Measurements from ENCODE around the gene B3GNT7. TPM values are rescaled to one million over a fixed set of nuclear protein-coding genes. Genes with fewer than 3 reads are reported as not detected.

Gene B3GNT7
- total and polyA plus RNA-seq, 4 donors: 0.74 to 1.7 (median 1.0) TPM

DNA sequence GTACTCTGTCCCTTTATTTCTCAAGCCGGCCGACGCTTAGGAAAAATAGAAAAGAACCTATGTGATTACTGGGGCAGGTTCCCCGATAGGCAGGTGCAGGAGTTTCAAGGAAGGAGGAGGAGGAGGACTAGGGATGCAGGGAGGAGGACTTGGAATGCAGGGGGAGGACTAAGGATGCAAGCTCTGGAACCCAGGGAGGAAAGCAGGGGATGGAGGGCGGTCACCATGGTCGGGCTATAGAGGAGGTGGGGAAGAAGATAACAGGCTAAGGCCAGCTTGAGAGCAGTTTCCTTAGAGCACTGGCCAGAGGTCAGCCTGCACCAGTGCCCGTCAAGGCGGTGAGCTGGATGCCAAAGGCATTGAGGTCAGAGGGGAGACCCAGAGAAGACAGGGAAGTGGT is 18.7 kb upstream of the B3GNT7 start:
- H3K4me3 ChIP-seq (ENCODE audit: low read depth in 1 of 3, low read length in 3 of 3): no peak overlapping the region
- H3K4me1 ChIP-seq (ENCODE audit: control insufficient read depth in 4 of 4, insufficient read depth in 4 of 4, low read length in 3 of 4): no peaks in the 10 kb centered on the region
- WGBS: 62% methylated on average over 8 of the region's 8 CpGs
- no peak for DNase-seq (ENCODE audit: low spot score)
- no peaks in the 10 kb centered on the region for H3K9me3 ChIP-seq (ENCODE audit: control insufficient read depth in 4 of 4, low read length in 3 of 4)
- no peaks in the 10 kb centered on the region for H3K36me3 ChIP-seq (ENCODE audit: control insufficient read depth in 4 of 4, insufficient read depth in 3 of 4, low read depth in 1 of 4, low read length in 3 of 4)
- H3K9ac ChIP-seq (ENCODE audit: low read depth in 1 of 2, low read length in 2 of 2): no peak overlapping the region
- TF ChIP-seq FOXA1 (IDR thresholded peaks at IDR 0.05) (no peak), RAD21 (IDR thresholded peaks at IDR 0.05) (no peak), RXRA (IDR thresholded peaks at IDR 0.05) (no peak), GABPA (IDR thresholded peaks at IDR 0.05 in 1 of 2, conservative IDR thresholded peaks at IDR 0.05 in 1 of 2) (no peak), SP1 (IDR thresholded peaks at IDR 0.05) (no peak), JUND (IDR thresholded peaks at IDR 0.05) (no peak), FOXA2 (IDR thresholded peaks at IDR 0.05) (no peak), HNF4G (IDR thresholded peaks at IDR 0.05) (no peak), TAF1 (conservative IDR thresholded peaks at IDR 0.05) (no peak), HNF4A (conservative IDR thresholded peaks at IDR 0.05) (no peak), NR2F2 (IDR thresholded peaks at IDR 0.05) (no peak), EGR1 (IDR thresholded peaks at IDR 0.05; ENCODE audit: low read depth in 2 of 2) (no peak)
- TF ChIP-seq, protein P1, sequence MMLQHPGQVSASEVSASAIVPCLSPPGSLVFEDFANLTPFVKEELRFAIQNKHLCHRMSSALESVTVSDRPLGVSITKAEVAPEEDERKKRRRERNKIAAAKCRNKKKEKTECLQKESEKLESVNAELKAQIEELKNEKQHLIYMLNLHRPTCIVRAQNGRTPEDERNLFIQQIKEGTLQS (IDR thresholded peaks at IDR 0.05): no peak
- TF ChIP-seq, protein P2, sequence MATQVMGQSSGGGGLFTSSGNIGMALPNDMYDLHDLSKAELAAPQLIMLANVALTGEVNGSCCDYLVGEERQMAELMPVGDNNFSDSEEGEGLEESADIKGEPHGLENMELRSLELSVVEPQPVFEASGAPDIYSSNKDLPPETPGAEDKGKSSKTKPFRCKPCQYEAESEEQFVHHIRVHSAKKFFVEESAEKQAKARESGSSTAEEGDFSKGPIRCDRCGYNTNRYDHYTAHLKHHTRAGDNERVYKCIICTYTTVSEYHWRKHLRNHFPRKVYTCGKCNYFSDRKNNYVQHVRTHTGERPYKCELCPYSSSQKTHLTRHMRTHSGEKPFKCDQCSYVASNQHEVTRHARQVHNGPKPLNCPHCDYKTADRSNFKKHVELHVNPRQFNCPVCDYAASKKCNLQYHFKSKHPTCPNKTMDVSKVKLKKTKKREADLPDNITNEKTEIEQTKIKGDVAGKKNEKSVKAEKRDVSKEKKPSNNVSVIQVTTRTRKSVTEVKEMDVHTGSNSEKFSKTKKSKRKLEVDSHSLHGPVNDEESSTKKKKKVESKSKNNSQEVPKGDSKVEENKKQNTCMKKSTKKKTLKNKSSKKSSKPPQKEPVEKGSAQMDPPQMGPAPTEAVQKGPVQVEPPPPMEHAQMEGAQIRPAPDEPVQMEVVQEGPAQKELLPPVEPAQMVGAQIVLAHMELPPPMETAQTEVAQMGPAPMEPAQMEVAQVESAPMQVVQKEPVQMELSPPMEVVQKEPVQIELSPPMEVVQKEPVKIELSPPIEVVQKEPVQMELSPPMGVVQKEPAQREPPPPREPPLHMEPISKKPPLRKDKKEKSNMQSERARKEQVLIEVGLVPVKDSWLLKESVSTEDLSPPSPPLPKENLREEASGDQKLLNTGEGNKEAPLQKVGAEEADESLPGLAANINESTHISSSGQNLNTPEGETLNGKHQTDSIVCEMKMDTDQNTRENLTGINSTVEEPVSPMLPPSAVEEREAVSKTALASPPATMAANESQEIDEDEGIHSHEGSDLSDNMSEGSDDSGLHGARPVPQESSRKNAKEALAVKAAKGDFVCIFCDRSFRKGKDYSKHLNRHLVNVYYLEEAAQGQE (IDR thresholded peaks at IDR 0.05): no peak
- TF ChIP-seq, protein P3, sequence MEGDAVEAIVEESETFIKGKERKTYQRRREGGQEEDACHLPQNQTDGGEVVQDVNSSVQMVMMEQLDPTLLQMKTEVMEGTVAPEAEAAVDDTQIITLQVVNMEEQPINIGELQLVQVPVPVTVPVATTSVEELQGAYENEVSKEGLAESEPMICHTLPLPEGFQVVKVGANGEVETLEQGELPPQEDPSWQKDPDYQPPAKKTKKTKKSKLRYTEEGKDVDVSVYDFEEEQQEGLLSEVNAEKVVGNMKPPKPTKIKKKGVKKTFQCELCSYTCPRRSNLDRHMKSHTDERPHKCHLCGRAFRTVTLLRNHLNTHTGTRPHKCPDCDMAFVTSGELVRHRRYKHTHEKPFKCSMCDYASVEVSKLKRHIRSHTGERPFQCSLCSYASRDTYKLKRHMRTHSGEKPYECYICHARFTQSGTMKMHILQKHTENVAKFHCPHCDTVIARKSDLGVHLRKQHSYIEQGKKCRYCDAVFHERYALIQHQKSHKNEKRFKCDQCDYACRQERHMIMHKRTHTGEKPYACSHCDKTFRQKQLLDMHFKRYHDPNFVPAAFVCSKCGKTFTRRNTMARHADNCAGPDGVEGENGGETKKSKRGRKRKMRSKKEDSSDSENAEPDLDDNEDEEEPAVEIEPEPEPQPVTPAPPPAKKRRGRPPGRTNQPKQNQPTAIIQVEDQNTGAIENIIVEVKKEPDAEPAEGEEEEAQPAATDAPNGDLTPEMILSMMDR (IDR thresholded peaks at IDR 0.05; ENCODE audit: low read depth, low read length, missing input control): no peak
- H3K27me3 ChIP-seq (ENCODE audit: control insufficient read depth in 4 of 4, insufficient read depth in 4 of 4, low read length in 3 of 4): no peaks in the 10 kb centered on the region
- no peak overlapping the region for H3K27ac ChIP-seq (ENCODE audit: low read depth in 1 of 2, low read length in 2 of 2)

DNA sequence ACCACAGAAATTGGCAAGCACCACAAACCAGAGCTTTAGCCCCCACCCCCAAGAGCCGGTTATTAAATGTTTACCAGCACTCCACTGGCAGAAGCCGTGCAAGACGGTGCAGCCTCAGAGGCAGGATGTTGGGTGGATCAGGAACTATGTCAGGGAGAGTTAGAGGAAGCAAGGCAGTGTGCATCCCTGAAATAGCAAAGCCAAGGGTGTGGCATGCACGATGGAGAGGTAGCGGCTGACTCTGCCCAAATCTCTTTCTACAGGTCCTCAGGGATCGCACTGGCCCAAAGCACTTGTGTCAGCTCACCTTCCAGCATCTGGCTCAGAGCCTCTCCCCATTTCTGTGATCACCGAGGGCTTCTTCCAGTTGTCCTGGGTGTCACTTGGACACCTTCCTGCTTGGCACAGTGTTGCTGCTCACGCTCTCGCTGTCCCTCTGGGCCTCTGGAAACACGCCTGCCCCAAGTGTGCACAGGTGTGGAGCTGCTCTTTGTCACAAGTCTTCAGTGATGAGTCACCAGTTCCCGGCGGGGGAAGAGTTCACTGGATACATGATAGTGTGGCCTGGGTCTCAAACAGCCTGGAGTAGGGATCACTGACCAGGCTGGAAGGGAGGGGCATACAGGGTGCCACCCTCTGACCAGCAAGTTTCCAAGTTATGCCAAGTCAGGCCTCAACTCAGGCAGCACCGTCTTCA is 17.3 kb upstream of the B3GNT7 start:
- no peak overlapping the region for H3K4me3 ChIP-seq (ENCODE audit: low read depth in 1 of 3, low read length in 3 of 3)
- H3K27ac ChIP-seq (ENCODE audit: low read depth in 1 of 2, low read length in 2 of 2): no peak overlapping the region
- no peaks in the 10 kb centered on the region for H3K27me3 ChIP-seq (ENCODE audit: control insufficient read depth in 4 of 4, insufficient read depth in 4 of 4, low read length in 3 of 4)
- no peak overlapping the region for H3K9ac ChIP-seq (ENCODE audit: low read depth in 1 of 2, low read length in 2 of 2)
- WGBS: 79% methylated on average over 13 of the region's 13 CpGs
- H3K36me3 ChIP-seq (ENCODE audit: control insufficient read depth in 4 of 4, insufficient read depth in 3 of 4, low read depth in 1 of 4, low read length in 3 of 4): no peaks in the 10 kb centered on the region
- H3K9me3 ChIP-seq (ENCODE audit: control insufficient read depth in 4 of 4, low read length in 3 of 4): no peaks in the 10 kb centered on the region
- no peaks in the 10 kb centered on the region for H3K4me1 ChIP-seq (ENCODE audit: control insufficient read depth in 4 of 4, insufficient read depth in 4 of 4, low read length in 3 of 4)
- DNase-seq (ENCODE audit: low spot score): no peak
- TF ChIP-seq HNF4A (conservative IDR thresholded peaks at IDR 0.05) (no peak), TAF1 (conservative IDR thresholded peaks at IDR 0.05) (no peak), GABPA (IDR thresholded peaks at IDR 0.05 in 1 of 2, conservative IDR thresholded peaks at IDR 0.05 in 1 of 2) (no peak), HNF4G (IDR thresholded peaks at IDR 0.05) (no peak), JUND (IDR thresholded peaks at IDR 0.05) (no peak), RXRA (IDR thresholded peaks at IDR 0.05) (no peak), FOXA2 (IDR thresholded peaks at IDR 0.05) (no peak), RAD21 (IDR thresholded peaks at IDR 0.05) (no peak)
- TF ChIP-seq, protein P3 (IDR thresholded peaks at IDR 0.05; ENCODE audit: low read depth, low read length, missing input control): no peak
- TF ChIP-seq, protein P4, sequence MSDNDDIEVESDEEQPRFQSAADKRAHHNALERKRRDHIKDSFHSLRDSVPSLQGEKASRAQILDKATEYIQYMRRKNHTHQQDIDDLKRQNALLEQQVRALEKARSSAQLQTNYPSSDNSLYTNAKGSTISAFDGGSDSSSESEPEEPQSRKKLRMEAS (IDR thresholded peaks at IDR 0.05): no peak
- TF ChIP-seq, protein P5, sequence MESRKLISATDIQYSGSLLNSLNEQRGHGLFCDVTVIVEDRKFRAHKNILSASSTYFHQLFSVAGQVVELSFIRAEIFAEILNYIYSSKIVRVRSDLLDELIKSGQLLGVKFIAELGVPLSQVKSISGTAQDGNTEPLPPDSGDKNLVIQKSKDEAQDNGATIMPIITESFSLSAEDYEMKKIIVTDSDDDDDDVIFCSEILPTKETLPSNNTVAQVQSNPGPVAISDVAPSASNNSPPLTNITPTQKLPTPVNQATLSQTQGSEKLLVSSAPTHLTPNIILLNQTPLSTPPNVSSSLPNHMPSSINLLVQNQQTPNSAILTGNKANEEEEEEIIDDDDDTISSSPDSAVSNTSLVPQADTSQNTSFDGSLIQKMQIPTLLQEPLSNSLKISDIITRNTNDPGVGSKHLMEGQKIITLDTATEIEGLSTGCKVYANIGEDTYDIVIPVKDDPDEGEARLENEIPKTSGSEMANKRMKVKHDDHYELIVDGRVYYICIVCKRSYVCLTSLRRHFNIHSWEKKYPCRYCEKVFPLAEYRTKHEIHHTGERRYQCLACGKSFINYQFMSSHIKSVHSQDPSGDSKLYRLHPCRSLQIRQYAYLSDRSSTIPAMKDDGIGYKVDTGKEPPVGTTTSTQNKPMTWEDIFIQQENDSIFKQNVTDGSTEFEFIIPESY (IDR thresholded peaks at IDR 0.05): no peak
- TF ChIP-seq, protein P2 (IDR thresholded peaks at IDR 0.05): no peak

Measured in liver (tissue), 9 donors.